ENCODE results near the gene FREY1. TPM values are rescaled to one million over a fixed set of nuclear protein-coding genes. Genes with fewer than 3 reads are reported as not detected.

The FREY1 gene
- total RNA-seq, 2 experiments from 2014 or later = 5.7 to 6.0 TPM

DNA sequence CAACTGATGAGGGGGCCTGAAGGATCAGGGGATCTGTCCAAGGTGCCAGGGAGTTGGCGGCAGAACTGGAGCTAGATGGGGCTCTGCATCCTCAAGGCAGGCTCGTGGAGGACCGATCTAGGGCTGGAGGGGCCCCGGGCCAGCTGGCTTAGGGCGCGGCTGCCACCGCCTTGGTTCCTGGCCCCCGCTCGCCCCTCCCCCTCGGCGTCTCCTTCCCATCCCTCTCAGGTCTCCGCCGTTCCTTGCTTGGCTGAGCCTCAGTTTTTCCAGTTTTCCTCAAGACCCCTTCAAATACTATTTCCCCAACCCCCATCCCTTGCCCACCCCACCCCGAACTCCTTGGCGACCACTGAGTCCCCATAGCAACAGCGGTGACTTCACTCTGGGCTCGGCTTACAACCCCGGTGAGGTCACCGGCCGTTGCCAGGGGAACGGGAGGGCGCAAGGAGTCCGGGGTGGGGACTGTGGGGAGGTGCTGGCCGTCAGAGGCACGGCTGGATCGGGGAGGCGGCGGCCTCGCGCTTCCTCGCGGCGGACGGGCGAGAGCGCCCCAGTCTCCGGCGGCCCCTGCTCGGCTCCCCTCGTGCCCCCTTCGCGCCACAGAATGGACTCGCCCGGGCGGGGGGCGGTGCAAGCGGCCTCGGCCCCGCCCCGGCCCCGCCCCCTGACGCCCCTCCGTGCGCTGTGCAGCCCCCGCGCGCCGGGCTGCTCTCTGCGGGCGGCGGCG is 7.5 kb downstream of the FREY1 start:
- Histone ChIP-seq H3K9me3 (ENCODE audit: control insufficient read depth in 1 of 2, insufficient read depth in 1 of 2, low read length in 2 of 2) (peaks cover 0 to 12% of the 10 kb centered on the region in 2 experiments), H3K4me1 (ENCODE audit: insufficient read depth, low read length) (peaks cover 17% of the 10 kb centered on the region), H3K27ac (ENCODE audit: low read depth in 1 of 2, low read length in 2 of 2) (no peak overlapping the region), H3K36me3 (ENCODE audit: insufficient read depth, low read length) (no peaks in the 10 kb centered on the region), H3K4me3 (ENCODE audit: low read length) (peak overlapping the region; percentile 34), H3K27me3 (ENCODE audit: control insufficient read depth in 1 of 2, insufficient read depth in 2 of 2, low read length in 2 of 2) (peaks cover 41 to 53% of the 10 kb centered on the region in 2 experiments)
- Mint-ChIP-seq H3K36me3 (ENCODE audit: low read depth) (no peaks in the 10 kb centered on the region), H3K27ac (no peak overlapping the region), H3K4me3 (peak overlapping the region; percentile 45), H3K27me3 (peaks cover 53% of the 10 kb centered on the region), H3K9me3 (no peaks in the 10 kb centered on the region), H3K4me1 (ENCODE audit: low read depth) (peaks cover 13% of the 10 kb centered on the region)
- POLR2A ChIA-PET = interaction anchor here (1.9 kb wide), 1 partner anchor 18 kb away, joined by 10 read pairs; the partner anchor contains the start of gene PEX16
- ATAC-seq (ENCODE audit: poor library complexity) (peak; percentile 70), DNase-seq (peak in 13 of 14 experiments; percentile 30 to 87 (median 53))
- intact Hi-C loops (cut with DNase I, micrococcal nuclease) = loop anchor here in 1 of 2 experiments (2.0 kb wide), 1 partner anchor 17 kb away; the partner anchor contains the start of gene PEX16
- CTCF ChIA-PET = no interaction called here
- no peak for TF ChIP-seq CTCF (IDR thresholded peaks at IDR 0.05)

DNA sequence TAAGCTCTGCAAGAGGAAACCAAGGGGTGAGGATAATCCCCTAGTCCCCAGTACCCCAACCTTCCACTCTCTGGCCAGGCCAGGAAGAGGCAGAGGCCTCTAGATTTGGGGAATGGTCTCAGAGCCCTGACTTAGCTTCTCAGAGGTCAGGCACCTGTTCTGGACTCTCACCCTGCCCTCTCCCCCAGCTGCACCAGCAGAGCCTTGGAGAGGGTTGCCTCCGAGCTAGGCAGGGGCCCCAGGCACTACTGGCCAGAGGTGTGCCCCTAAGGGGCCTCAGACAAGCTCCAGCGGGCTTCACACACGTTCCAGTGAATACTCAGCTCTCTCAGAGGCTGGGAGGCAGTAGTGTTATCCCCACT is 8.0 kb downstream of the FREY1 start:
- intact Hi-C loops (cut with DNase I, micrococcal nuclease) = no loop called here
- no peak for TF ChIP-seq CTCF (IDR thresholded peaks at IDR 0.05)
- POLR2A ChIA-PET = interaction anchor here (0.9 to 1.9 kb wide), 2 partner anchors 19 to 52 kb away, joined by 3 to 10 read pairs; partner anchors contain the start of genes CRY2 and PEX16
- Histone ChIP-seq H3K36me3 (ENCODE audit: insufficient read depth, low read length) (no peaks in the 10 kb centered on the region), H3K4me3 (ENCODE audit: low read length) (peak overlapping the region; percentile 34), H3K27me3 (ENCODE audit: control insufficient read depth in 1 of 2, insufficient read depth in 2 of 2, low read length in 2 of 2) (peaks cover 45 to 59% of the 10 kb centered on the region in 2 experiments), H3K9me3 (ENCODE audit: control insufficient read depth in 1 of 2, insufficient read depth in 1 of 2, low read length in 2 of 2) (peaks cover 0 to 12% of the 10 kb centered on the region in 2 experiments), H3K4me1 (ENCODE audit: insufficient read depth, low read length) (peaks cover 17% of the 10 kb centered on the region), H3K27ac (ENCODE audit: low read depth in 1 of 2, low read length in 2 of 2) (no peak overlapping the region)
- Mint-ChIP-seq H3K27me3 (peaks cover 59% of the 10 kb centered on the region), H3K4me1 (ENCODE audit: low read depth) (peaks cover 13% of the 10 kb centered on the region), H3K27ac (no peak overlapping the region), H3K9me3 (no peaks in the 10 kb centered on the region), H3K36me3 (ENCODE audit: low read depth) (no peaks in the 10 kb centered on the region), H3K4me3 (peak overlapping the region; percentile 45)
- CTCF ChIA-PET = no interaction called here
- ATAC-seq (ENCODE audit: poor library complexity) (no peak), DNase-seq (no peak)

DNA sequence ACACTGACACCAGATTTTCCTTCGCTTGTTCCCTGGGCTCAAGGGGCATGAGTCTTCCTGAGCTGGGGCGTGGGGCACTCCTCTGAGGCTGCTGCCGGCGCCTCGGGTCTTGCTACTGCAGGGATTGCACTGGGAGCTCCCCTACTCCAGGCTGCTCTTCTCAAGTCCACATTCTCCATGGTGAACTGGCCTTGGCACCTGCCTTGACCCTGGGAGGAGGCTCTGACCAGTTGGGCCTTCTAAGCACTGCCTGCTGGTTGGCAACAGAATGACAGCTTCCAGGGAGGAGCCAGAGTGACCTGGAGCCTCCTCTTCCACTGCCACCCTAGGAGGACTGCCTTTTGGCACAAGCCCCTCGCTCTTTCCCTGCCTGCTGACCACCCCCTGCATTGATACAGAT is 9.5 kb downstream of the FREY1 start:
- POLR2A ChIA-PET = no interaction called here
- Histone ChIP-seq H3K4me1 (ENCODE audit: insufficient read depth, low read length) (peaks cover 17% of the 10 kb centered on the region), H3K9me3 (ENCODE audit: control insufficient read depth in 1 of 2, insufficient read depth in 1 of 2, low read length in 2 of 2) (peaks cover 0 to 12% of the 10 kb centered on the region in 2 experiments), H3K36me3 (ENCODE audit: insufficient read depth, low read length) (no peaks in the 10 kb centered on the region), H3K4me3 (ENCODE audit: low read length) (no peak overlapping the region), H3K27ac (ENCODE audit: low read depth in 1 of 2, low read length in 2 of 2) (no peak overlapping the region), H3K27me3 (ENCODE audit: control insufficient read depth in 1 of 2, insufficient read depth in 2 of 2, low read length in 2 of 2) (peaks cover 45 to 62% of the 10 kb centered on the region in 2 experiments)
- peaks cover 65% of the 10 kb centered on the region for H3K27me3 Mint-ChIP-seq
- H3K4me1 Mint-ChIP-seq (ENCODE audit: low read depth) = peaks cover 13% of the 10 kb centered on the region
- H3K27ac Mint-ChIP-seq = no peak overlapping the region
- CTCF ChIA-PET = no interaction called here
- ATAC-seq (ENCODE audit: poor library complexity) = no peak
- no peak for DNase-seq
- intact Hi-C loops (cut with DNase I, micrococcal nuclease) = no loop called here
- no peak overlapping the region for H3K4me3 Mint-ChIP-seq
- no peaks in the 10 kb centered on the region for H3K36me3 Mint-ChIP-seq (ENCODE audit: low read depth)
- no peak for TF ChIP-seq CTCF (IDR thresholded peaks at IDR 0.05)
- no peaks in the 10 kb centered on the region for H3K9me3 Mint-ChIP-seq

Measured in CD4-positive, alpha-beta T cell (primary cell).